GM18499 (cell line): Measurements from ENCODE around the gene UBE2E2.

ENCODE experiments used
- ATAC-seq: cut with Tn5 transposase; IDR thresholded peaks from one replicate; pipeline ENCODE4 v1.9.1; 2021; ENCODE audit warnings: moderate number of reproducible peaks; ENCODE audit not compliant: insufficient read depth, unreplicated experiment

Gene UBE2E2

GRCh38 chr3:23425410-23425809 lies 222.3 kb downstream of the UBE2E2 start:
- no peak for ATAC-seq

GRCh38 chr3:23430781-23431398 lies 227.8 kb downstream of the UBE2E2 start:
- ATAC-seq: no peak

- no peak for ATAC-seq
Observed at GRCh38 chr3:23431764-23432163, 228.6 kb downstream of the UBE2E2 start.

- no peak for ATAC-seq
Observed at GRCh38 chr3:23435318-23435717, 232.2 kb downstream of the UBE2E2 start.

GRCh38 chr3:23435904-23436303 lies 232.8 kb downstream of the UBE2E2 start:
- no peak for ATAC-seq

GRCh38 chr3:23437484-23438145 lies 234.5 kb downstream of the UBE2E2 start:
- no peak for ATAC-seq

- no peak for ATAC-seq
Observed at GRCh38 chr3:23438657-23439056, 235.5 kb downstream of the UBE2E2 start.

GRCh38 chr3:23439080-23439479 lies 236.0 kb downstream of the UBE2E2 start:
- ATAC-seq: no peak

- no peak for ATAC-seq
Observed at GRCh38 chr3:23440416-23441294, 237.5 kb downstream of the UBE2E2 start.

- ATAC-seq: peak; percentile 37
Observed at GRCh38 chr3:23442598-23443383, 239.7 kb downstream of the UBE2E2 start.

GRCh38 chr3:23444386-23444785 lies 241.3 kb downstream of the UBE2E2 start:
- ATAC-seq: no peak

- ATAC-seq: no peak
Observed at GRCh38 chr3:23446301-23446700, 243.2 kb downstream of the UBE2E2 start.

- ATAC-seq: no peak
Observed at GRCh38 chr3:23448998-23449537, 245.9 kb downstream of the UBE2E2 start.

- no peak for ATAC-seq
Observed at GRCh38 chr3:23450051-23450450, 246.9 kb downstream of the UBE2E2 start.

- ATAC-seq: no peak
Observed at GRCh38 chr3:23450806-23451205, 247.7 kb downstream of the UBE2E2 start.

GRCh38 chr3:23452408-23452807 lies 249.3 kb downstream of the UBE2E2 start:
- no peak for ATAC-seq

- ATAC-seq: no peak
Observed at GRCh38 chr3:23455084-23455483, 252.0 kb downstream of the UBE2E2 start.

GRCh38 chr3:23455775-23456174 lies 252.6 kb downstream of the UBE2E2 start:
- ATAC-seq: no peak

- no peak for ATAC-seq
Observed at GRCh38 chr3:23457697-23458096, 254.6 kb downstream of the UBE2E2 start.

- no peak for ATAC-seq
Observed at GRCh38 chr3:23459465-23459864, 256.3 kb downstream of the UBE2E2 start.
